ENCODE data around the gene CD58. TPM values are rescaled to one million over a fixed set of nuclear protein-coding genes. Genes with fewer than 3 reads are reported as not detected.

Gene CD58
- total RNA-seq, 2 donors from 2014 or later, result 44.2 to 53.2 TPM

GRCh38 chr1:116496380-116496779 is 74.4 kb downstream of the CD58 start:
- no peak for TF ChIP-seq CTCF (IDR thresholded peaks at IDR 0.05)
- Histone ChIP-seq H3K27me3 (replicated peaks; ENCODE audit: insufficient read depth) (no peaks in the 10 kb centered on the region), H3K36me3 (no peaks in the 10 kb centered on the region), H3K9me3 (no peaks in the 10 kb centered on the region), H3K4me1 (ENCODE audit: control insufficient read depth in 1 of 2, low read depth in 2 of 2) (peaks cover 7 to 26% of the 10 kb centered on the region in 2 donors), H3K4me3 (no peak overlapping the region), H3K27ac (no peak overlapping the region)
- DNase-seq (ENCODE audit: low spot score) (no peak), ATAC-seq (ENCODE audit: insufficient number of reproducible peaks, low FRiP score, low read depth) (no peak)

- Histone ChIP-seq H3K4me3 (no peak overlapping the region), H3K27ac (no peak overlapping the region), H3K4me1 (ENCODE audit: control insufficient read depth in 1 of 2, low read depth in 2 of 2) (peaks cover 7 to 26% of the 10 kb centered on the region in 2 donors), H3K27me3 (replicated peaks; ENCODE audit: insufficient read depth) (no peaks in the 10 kb centered on the region), H3K36me3 (no peaks in the 10 kb centered on the region), H3K9me3 (no peaks in the 10 kb centered on the region)
- ATAC-seq (ENCODE audit: insufficient number of reproducible peaks, low FRiP score, low read depth) (no peak), DNase-seq (ENCODE audit: low spot score) (no peak)
- no peak for TF ChIP-seq CTCF (IDR thresholded peaks at IDR 0.05)
These were observed 75.3 kb downstream of the CD58 start for GRCh38 chr1:116495535-116495934.

GRCh38 chr1:116494745-116495144 is 76.1 kb downstream of the CD58 start:
- H3K36me3 ChIP-seq, result no peaks in the 10 kb centered on the region
- no peak overlapping the region for H3K4me3 ChIP-seq
- no peak overlapping the region for H3K27ac ChIP-seq
- DNase-seq (ENCODE audit: low spot score), result no peak
- no peaks in the 10 kb centered on the region for H3K9me3 ChIP-seq
- no peak for TF ChIP-seq CTCF (IDR thresholded peaks at IDR 0.05)
- no peaks in the 10 kb centered on the region for H3K27me3 ChIP-seq (replicated peaks; ENCODE audit: insufficient read depth)
- H3K4me1 ChIP-seq (ENCODE audit: control insufficient read depth in 1 of 2, low read depth in 2 of 2), result peaks cover 7 to 26% of the 10 kb centered on the region in 2 donors
- ATAC-seq (ENCODE audit: insufficient number of reproducible peaks, low FRiP score, low read depth), result no peak

- Histone ChIP-seq H3K36me3 (no peaks in the 10 kb centered on the region), H3K9me3 (no peaks in the 10 kb centered on the region), H3K27me3 (replicated peaks; ENCODE audit: insufficient read depth) (no peaks in the 10 kb centered on the region), H3K4me3 (no peak overlapping the region), H3K4me1 (ENCODE audit: control insufficient read depth in 1 of 2, low read depth in 2 of 2) (peaks cover 7 to 26% of the 10 kb centered on the region in 2 donors), H3K27ac (no peak overlapping the region)
- DNase-seq (ENCODE audit: low spot score) (no peak), ATAC-seq (ENCODE audit: insufficient number of reproducible peaks, low FRiP score, low read depth) (no peak)
- TF ChIP-seq CTCF (IDR thresholded peaks at IDR 0.05), result no peak
These were observed 76.5 kb downstream of the CD58 start for GRCh38 chr1:116494353-116494692.

GRCh38 chr1:116493484-116494352 is 77.1 kb downstream of the CD58 start:
- Histone ChIP-seq H3K36me3 (no peaks in the 10 kb centered on the region), H3K27ac (no peak overlapping the region), H3K4me1 (ENCODE audit: control insufficient read depth in 1 of 2, low read depth in 2 of 2) (peaks cover 7 to 25% of the 10 kb centered on the region in 2 donors), H3K9me3 (no peaks in the 10 kb centered on the region), H3K27me3 (replicated peaks; ENCODE audit: insufficient read depth) (no peaks in the 10 kb centered on the region), H3K4me3 (no peak overlapping the region)
- no peak for TF ChIP-seq CTCF (IDR thresholded peaks at IDR 0.05)
- no peak for ATAC-seq (ENCODE audit: insufficient number of reproducible peaks, low FRiP score, low read depth)
- no peak for DNase-seq (ENCODE audit: low spot score)
